GM10847 (cell line): Measurements from ENCODE around the gene EPN2.

Experiments used
- POLR2A ChIP-seq: IDR thresholded peaks from 2 replicates; pipeline ENCODE4 v1.6.1; 2011; ENCODE audit not compliant: insufficient read length; ENCODE audit errors: extremely low read depth

EPN2 gene

GRCh38 chr17:19338031-19338990 is 101.1 kb downstream of the EPN2 start:
- no peak for TF ChIP-seq POLR2A

- no peak for TF ChIP-seq POLR2A
Observed at GRCh38 chr17:19339341-19339815, 102.2 kb downstream of the EPN2 start.

- TF ChIP-seq POLR2A: no peak
Observed at GRCh38 chr17:19341211-19341631, 104.1 kb downstream of the EPN2 start.

- TF ChIP-seq POLR2A: no peak
Observed at GRCh38 chr17:19341641-19342610, 104.8 kb downstream of the EPN2 start.

GRCh38 chr17:19342611-19343255 is 105.6 kb downstream of the EPN2 start:
- no peak for TF ChIP-seq POLR2A

- no peak for TF ChIP-seq POLR2A
Observed at GRCh38 chr17:19343256-19343630, 106.1 kb downstream of the EPN2 start.

- TF ChIP-seq POLR2A: no peak
Observed at GRCh38 chr17:19343671-19344151, 106.5 kb downstream of the EPN2 start.

GRCh38 chr17:19344311-19345066 is 107.3 kb downstream of the EPN2 start:
- no peak for TF ChIP-seq POLR2A

- TF ChIP-seq POLR2A: no peak
Observed at GRCh38 chr17:19345067-19345460, 107.9 kb downstream of the EPN2 start.

GRCh38 chr17:19345486-19346350 is 108.6 kb downstream of the EPN2 start:
- no peak for TF ChIP-seq POLR2A

GRCh38 chr17:19346351-19347255 is 109.4 kb downstream of the EPN2 start:
- TF ChIP-seq POLR2A: no peak

GRCh38 chr17:19347323-19348080 is 110.3 kb downstream of the EPN2 start:
- TF ChIP-seq POLR2A: no peak
